ENCODE results near the gene KIF24. TPM values are rescaled to one million over a fixed set of nuclear protein-coding genes. Genes with fewer than 3 reads are reported as not detected.

Gene KIF24
- total RNA-seq, 4 donors from 2014 or later = 0.13 to 0.68 (median 0.50) TPM

GRCh38 chr9:34289159-34289558 is 39.9 kb downstream of the KIF24 start:
- Histone ChIP-seq H3K4me1 (no peaks in the 10 kb centered on the region), H3K27ac (no peak overlapping the region), H3K27me3 (no peaks in the 10 kb centered on the region), H3K9me3 (no peaks in the 10 kb centered on the region), H3K4me3 (no peak overlapping the region), H3K36me3 (no peaks in the 10 kb centered on the region)
- ATAC-seq (no peak), DNase-seq (no peak)
- in situ Hi-C loops (cut with MboI; ENCODE audit: low sequenced_read_pairs in 4 of 4) = no loop called here
- intact Hi-C loops (cut with DNase I; ENCODE audit: low total_unique reads) = no loop called here
- TF ChIP-seq POLR2A (IDR thresholded peaks at IDR 0.05) (no peak), CTCF (IDR thresholded peaks at IDR 0.05 in 4 of 5, conservative IDR thresholded peaks at IDR 0.05 in 1 of 5) (no peak)

GRCh38 chr9:34282096-34282495 is 47.0 kb downstream of the KIF24 start:
- no peak for DNase-seq
- Histone ChIP-seq H3K27ac (no peak overlapping the region), H3K36me3 (no peaks in the 10 kb centered on the region), H3K4me3 (no peak overlapping the region), H3K27me3 (no peaks in the 10 kb centered on the region), H3K9me3 (no peaks in the 10 kb centered on the region), H3K4me1 (no peaks in the 10 kb centered on the region)
- TF ChIP-seq CTCF (IDR thresholded peaks at IDR 0.05 in 4 of 5, conservative IDR thresholded peaks at IDR 0.05 in 1 of 5) (no peak), POLR2A (IDR thresholded peaks at IDR 0.05) (no peak)
- in situ Hi-C loops (cut with MboI; ENCODE audit: low sequenced_read_pairs in 4 of 4) = no loop called here
- ATAC-seq = no peak
- intact Hi-C loops (cut with DNase I; ENCODE audit: low total_unique reads) = no loop called here

- Histone ChIP-seq H3K27ac (no peak overlapping the region), H3K9me3 (no peaks in the 10 kb centered on the region), H3K4me1 (no peaks in the 10 kb centered on the region), H3K36me3 (no peaks in the 10 kb centered on the region), H3K27me3 (no peaks in the 10 kb centered on the region), H3K4me3 (no peak overlapping the region)
- in situ Hi-C loops (cut with MboI; ENCODE audit: low sequenced_read_pairs in 4 of 4) (no loop called here), intact Hi-C loops (cut with DNase I; ENCODE audit: low total_unique reads) (no loop called here)
- TF ChIP-seq CTCF (IDR thresholded peaks at IDR 0.05 in 4 of 5, conservative IDR thresholded peaks at IDR 0.05 in 1 of 5) (no peak), POLR2A (IDR thresholded peaks at IDR 0.05) (no peak)
- no peak for ATAC-seq
- no peak for DNase-seq
Observed at GRCh38 chr9:34279411-34279810, 49.7 kb downstream of the KIF24 start.

Other genes with a start within 250 kb of the KIF24 start
- gene DCAF12, start 202.6 kb downstream of the KIF24 start, total RNA-seq = 10 to 100 TPM; 19.4 to 33.7 (median 26.7) TPM
- gene UBAP1, start 150.2 kb downstream of the KIF24 start, total RNA-seq = 100 to 1,000 TPM in 1 of 4 donors, 10 to 100 TPM in 3; 69.5 to 162 (median 90.8) TPM
- gene NUDT2, start 301 bp upstream of the KIF24 start, total RNA-seq = 10 to 100 TPM in 3 of 4 donors, 1 to 10 TPM in 1; 8.2 to 19.9 (median 16.1) TPM
- 100 to 1,000 TPM in 1 of 4 donors, 10 to 100 TPM in 2, 1 to 10 TPM in 1; 8.6 to 149 (median 49.5) TPM for gene MYORG, start 47.6 kb upstream of the KIF24 start, total RNA-seq
- gene FAM219A, start 129.3 kb upstream of the KIF24 start, total RNA-seq = 10 to 100 TPM; 29.5 to 58.4 (median 41.8) TPM
- under 1 TPM in 1 of 4 donors, not detected in 3; 0.49 TPM for gene DNAI1, start 129.5 kb upstream of the KIF24 start, total RNA-seq
- gene ENHO, start 193.7 kb upstream of the KIF24 start, total RNA-seq = under 1 TPM in 1 of 4 donors, not detected in 3; 0.65 TPM